ENCODE data around the gene FOXA2.

GRCh38 chr20:22590662-22591061 lies 6.3 kb upstream of the FOXA2 start:
- TF ChIP-seq CTCF (IDR thresholded peaks at IDR 0.05; ENCODE audit: low read depth, low read length, poor library complexity, severe bottlenecking) (no peak), EZH2phosphoT487 (IDR thresholded peaks at IDR 0.05; ENCODE audit: borderline replicate concordance, low read length) (no peak)

All from DOHH2 (cell line).